Muscle layer of duodenum (tissue), 2 donors: ENCODE results near the gene KMO.

Experiments used
- H3K27ac ChIP-seq: one replicate; pipeline ENCODE4 v1.7.0; 2013; ENCODE audit warnings: mild to moderate bottlenecking, low read length
- H3K27me3 ChIP-seq: one replicate; pipeline ENCODE4 v1.7.0; 2013; ENCODE audit warnings: low read depth, mild to moderate bottlenecking, control low read depth, low read length
- H3K36me3 ChIP-seq, 2 donors: one replicate each; pipeline ENCODE4 v1.7.0; 2013; ENCODE audit warnings: low read length in 2 of 2, control low read depth in 1 of 2, mild to moderate bottlenecking in 1 of 2; ENCODE audit not compliant: insufficient read depth in 2 of 2, control insufficient read depth in 1 of 2
- H3K4me1 ChIP-seq, 2 donors: one replicate each; pipeline ENCODE4 v1.7.0; 2013; ENCODE audit warnings: low read length in 2 of 2, mild to moderate bottlenecking in 2 of 2, control low read depth in 1 of 2, moderate library complexity in 1 of 2; ENCODE audit not compliant: insufficient read depth in 2 of 2, control insufficient read depth in 1 of 2
- H3K4me3 ChIP-seq, 2 donors: one replicate each; pipeline ENCODE4 v1.7.0; 2013; ENCODE audit warnings: low read length in 2 of 2, low read depth in 1 of 2, mild to moderate bottlenecking in 1 of 2
- H3K9me3 ChIP-seq, 2 donors: one replicate each; pipeline ENCODE4 v1.7.0; 2013; ENCODE audit warnings: low read length in 2 of 2, control low read depth in 1 of 2, mild to moderate bottlenecking in 1 of 2; ENCODE audit not compliant: control insufficient read depth in 1 of 2
- donor health status: healthy.

KMO gene

GRCh38 chr1:241630899-241631298 lies 98.7 kb downstream of the KMO start:
- Histone ChIP-seq H3K4me1 (peaks cover 0 to 6% of the 10 kb centered on the region in 2 donors), H3K4me3 (no peak overlapping the region), H3K36me3 (peaks cover 0 to 7% of the 10 kb centered on the region in 2 donors), H3K27ac (no peak overlapping the region), H3K27me3 (no peaks in the 10 kb centered on the region), H3K9me3 (no peaks in the 10 kb centered on the region)

GRCh38 chr1:241631674-241632073 lies 99.5 kb downstream of the KMO start:
- H3K4me3 ChIP-seq = no peak overlapping the region
- no peak overlapping the region for H3K27ac ChIP-seq
- H3K36me3 ChIP-seq = peaks cover 0 to 7% of the 10 kb centered on the region in 2 donors
- no peaks in the 10 kb centered on the region for H3K9me3 ChIP-seq
- peaks cover 0 to 6% of the 10 kb centered on the region in 2 donors for H3K4me1 ChIP-seq
- H3K27me3 ChIP-seq = no peaks in the 10 kb centered on the region

- Histone ChIP-seq H3K36me3 (peaks cover 0 to 7% of the 10 kb centered on the region in 2 donors), H3K9me3 (no peaks in the 10 kb centered on the region), H3K4me3 (no peak overlapping the region), H3K4me1 (peaks cover 0 to 2% of the 10 kb centered on the region in 2 donors), H3K27me3 (no peaks in the 10 kb centered on the region), H3K27ac (no peak overlapping the region)
These were observed 100.8 kb downstream of the KMO start for GRCh38 chr1:241632987-241633386.

GRCh38 chr1:241635556-241636152 lies 103.5 kb downstream of the KMO start:
- no peak overlapping the region for H3K27ac ChIP-seq

GRCh38 chr1:241636291-241636690 lies 104.1 kb downstream of the KMO start:
- Histone ChIP-seq H3K27me3 (no peaks in the 10 kb centered on the region), H3K36me3 (peaks cover 0 to 7% of the 10 kb centered on the region in 2 donors), H3K4me1 (peaks cover 0 to 7% of the 10 kb centered on the region in 2 donors), H3K27ac (no peak overlapping the region), H3K9me3 (no peaks in the 10 kb centered on the region), H3K4me3 (no peak overlapping the region)

More at GRCh38 chr1:241635556-241636152, 103.5 kb downstream of the KMO start:
- H3K9me3 ChIP-seq = no peaks in the 10 kb centered on the region
- H3K36me3 ChIP-seq = peaks cover 0 to 7% of the 10 kb centered on the region in 2 donors
- no peak overlapping the region for H3K4me3 ChIP-seq
- peaks cover 0 to 7% of the 10 kb centered on the region in 2 donors for H3K4me1 ChIP-seq
- H3K27me3 ChIP-seq = no peaks in the 10 kb centered on the region

- peaks cover 0 to 7% of the 10 kb centered on the region in 2 donors for H3K4me1 ChIP-seq
- H3K4me3 ChIP-seq = no peak overlapping the region
- no peaks in the 10 kb centered on the region for H3K27me3 ChIP-seq
These were observed 104.9 kb downstream of the KMO start for GRCh38 chr1:241637046-241637590.

GRCh38 chr1:241637604-241638003 lies 105.4 kb downstream of the KMO start:
- Histone ChIP-seq H3K4me3 (no peak overlapping the region), H3K27ac (no peak overlapping the region), H3K9me3 (no peaks in the 10 kb centered on the region)

More at GRCh38 chr1:241637046-241637590, 104.9 kb downstream of the KMO start:
- H3K9me3 ChIP-seq = no peaks in the 10 kb centered on the region
- peaks cover 0 to 7% of the 10 kb centered on the region in 2 donors for H3K36me3 ChIP-seq
- H3K27ac ChIP-seq = no peak overlapping the region

GRCh38 chr1:241638099-241638682 lies 106.0 kb downstream of the KMO start:
- no peak overlapping the region for H3K4me3 ChIP-seq
- H3K36me3 ChIP-seq = peaks cover 0 to 7% of the 10 kb centered on the region in 2 donors
- H3K9me3 ChIP-seq = no peaks in the 10 kb centered on the region
- H3K27me3 ChIP-seq = no peaks in the 10 kb centered on the region
- peaks cover 0 to 7% of the 10 kb centered on the region in 2 donors for H3K4me1 ChIP-seq
- no peak overlapping the region for H3K27ac ChIP-seq

More at GRCh38 chr1:241637604-241638003, 105.4 kb downstream of the KMO start:
- peaks cover 0 to 7% of the 10 kb centered on the region in 2 donors for H3K36me3 ChIP-seq
- H3K27me3 ChIP-seq = no peaks in the 10 kb centered on the region
- H3K4me1 ChIP-seq = peaks cover 0 to 7% of the 10 kb centered on the region in 2 donors

- Histone ChIP-seq H3K9me3 (no peaks in the 10 kb centered on the region), H3K27ac (no peak overlapping the region)
These were observed 106.9 kb downstream of the KMO start for GRCh38 chr1:241638909-241639622.

GRCh38 chr1:241639623-241640148 lies 107.5 kb downstream of the KMO start:
- Histone ChIP-seq H3K27me3 (no peaks in the 10 kb centered on the region), H3K4me1 (peaks cover 0 to 7% of the 10 kb centered on the region in 2 donors), H3K27ac (peak overlapping the region; percentile 46), H3K9me3 (no peaks in the 10 kb centered on the region), H3K4me3 (peak overlapping the region; percentile 84 to 85), H3K36me3 (peaks cover 0 to 7% of the 10 kb centered on the region in 2 donors)

More at GRCh38 chr1:241638909-241639622, 106.9 kb downstream of the KMO start:
- Histone ChIP-seq H3K4me1 (peaks cover 0 to 7% of the 10 kb centered on the region in 2 donors), H3K27me3 (no peaks in the 10 kb centered on the region), H3K4me3 (peak overlapping the region; percentile 84 to 85), H3K36me3 (peaks cover 0 to 7% of the 10 kb centered on the region in 2 donors)
